GM21360 (cell line): ENCODE data around the gene ANKRD44.
A peak's percentile ranks its signal among the peaks of the same experiment; 100 is the strongest.

Experiments used
- ATAC-seq: cut with Tn5 transposase; IDR thresholded peaks from one replicate; pipeline ENCODE4 v1.9.1; 2021; ENCODE audit warnings: mild to moderate bottlenecking, moderate library complexity; ENCODE audit not compliant: unreplicated experiment

Gene ANKRD44

DNA sequence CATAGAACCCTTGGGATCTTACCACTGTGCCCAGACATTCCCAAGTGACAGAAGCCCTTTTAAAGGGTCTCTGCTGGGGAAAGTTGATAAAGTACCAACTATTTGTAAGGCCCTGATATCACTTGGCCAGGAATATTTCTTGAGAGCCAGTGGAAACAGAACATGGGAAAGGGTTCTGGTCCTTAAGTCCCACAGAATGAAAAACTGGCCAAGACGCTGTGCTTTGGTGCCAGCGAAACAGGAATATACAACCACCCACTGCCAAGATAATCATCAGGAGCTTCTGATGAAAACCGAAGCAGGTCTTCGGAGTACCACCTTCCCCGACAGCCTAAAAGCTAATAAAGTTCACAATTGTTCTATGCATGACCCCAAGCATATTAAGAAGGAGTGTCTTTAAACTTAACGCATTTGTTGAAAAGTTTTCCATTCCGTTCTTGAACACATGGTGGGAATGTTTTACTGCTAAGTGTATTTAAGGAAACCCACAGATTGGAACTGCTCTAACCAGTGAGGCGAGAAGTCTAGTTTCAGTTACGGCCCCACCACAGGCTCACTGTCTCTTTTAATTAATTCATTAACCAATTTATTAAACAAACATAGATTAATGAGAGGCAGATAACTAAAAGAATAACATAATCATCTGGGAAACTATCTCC is 152.6 kb downstream of the ANKRD44 start:
- no peak for ATAC-seq

DNA sequence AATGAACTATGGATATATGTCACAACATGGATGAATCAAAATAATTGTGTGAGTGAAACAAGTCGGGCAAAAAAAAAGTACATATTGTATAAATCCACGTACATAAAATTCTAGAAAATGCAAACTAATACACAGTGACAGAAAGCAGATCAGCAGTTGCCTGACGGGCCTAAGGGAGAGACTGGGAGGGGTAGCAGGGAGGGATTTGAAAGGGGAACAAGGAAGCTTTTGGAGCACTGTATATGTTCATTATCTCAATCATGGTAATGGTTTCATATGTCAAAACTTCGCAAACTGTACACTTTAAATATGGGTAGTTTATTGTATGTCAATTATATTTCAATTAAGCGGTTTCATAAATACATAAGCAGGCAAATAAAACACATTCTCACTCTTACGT is 153.8 kb downstream of the ANKRD44 start:
- ATAC-seq = no peak

DNA sequence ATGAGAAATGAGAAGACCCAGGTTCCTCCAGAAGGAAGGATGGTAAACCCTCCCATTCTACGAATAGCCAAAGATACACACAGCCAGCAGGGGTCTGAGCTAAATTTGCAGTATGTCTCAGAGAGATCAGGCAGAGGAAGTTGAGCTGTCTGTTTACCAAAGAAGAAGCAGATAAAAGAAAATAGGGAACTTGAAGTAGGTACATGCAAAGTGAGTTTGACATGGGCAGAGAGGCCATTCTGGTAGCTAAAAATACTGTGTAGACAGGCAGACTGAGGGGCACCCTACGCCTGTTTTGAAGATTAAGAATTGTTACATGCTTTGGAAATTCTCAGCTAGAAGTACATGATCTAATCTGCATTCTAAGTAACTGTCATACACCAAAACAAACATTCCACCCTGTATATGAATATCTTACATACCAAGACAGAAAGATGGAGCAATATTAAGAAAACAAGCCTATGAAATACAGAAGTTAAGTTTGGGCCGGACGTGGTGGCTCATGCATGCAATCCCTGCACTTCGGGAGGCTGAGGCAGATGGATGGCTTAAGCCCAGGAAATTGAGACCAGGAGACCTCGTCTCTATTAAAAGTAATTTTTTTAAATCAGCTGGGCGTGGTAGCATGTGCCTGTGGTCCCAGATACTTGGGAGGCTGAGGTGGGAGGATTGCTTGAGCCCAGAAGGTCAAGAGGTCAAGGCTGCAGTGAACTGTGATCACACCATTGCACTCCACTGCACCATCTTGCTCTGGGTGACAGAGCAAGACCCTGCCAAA is 157.9 kb downstream of the ANKRD44 start:
- ATAC-seq = peak; percentile 67

DNA sequence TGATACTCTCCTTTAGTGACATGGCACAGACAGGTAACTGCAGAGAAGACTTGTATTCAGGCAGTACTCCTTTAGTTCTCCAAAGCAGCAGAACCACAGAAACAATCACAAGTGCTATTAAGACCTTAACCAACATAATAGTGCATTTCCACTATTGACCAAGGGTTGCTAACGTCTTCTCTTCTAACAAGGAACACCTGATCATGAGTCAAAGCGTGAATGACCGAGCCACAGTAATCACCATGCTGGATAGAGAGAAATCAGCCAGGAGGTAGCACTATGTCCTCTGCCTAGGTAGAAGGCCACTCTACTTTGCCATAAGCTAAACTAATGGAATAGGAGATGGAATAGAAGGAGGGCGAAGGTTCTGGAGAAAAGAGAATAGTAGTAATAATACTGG is 161.0 kb downstream of the ANKRD44 start:
- no peak for ATAC-seq

DNA sequence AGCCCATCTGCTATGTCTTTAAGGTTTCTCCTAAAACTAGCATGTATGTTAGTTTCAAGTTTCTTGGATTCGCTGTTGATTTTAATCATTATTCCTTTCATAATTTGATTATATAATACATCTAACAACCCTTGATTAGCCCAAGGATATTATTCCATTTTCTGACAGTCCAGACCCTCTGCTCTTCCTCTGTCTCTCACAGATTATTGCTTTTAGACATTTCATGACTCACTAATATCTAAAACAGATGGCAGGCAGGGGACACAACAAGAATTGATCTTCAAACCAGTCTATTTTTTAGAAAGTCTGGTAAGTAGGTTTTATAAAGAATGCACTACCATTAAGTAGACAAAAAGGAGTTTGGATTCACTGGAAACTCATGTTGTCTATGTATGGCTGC is 162.2 kb downstream of the ANKRD44 start:
- no peak for ATAC-seq

DNA sequence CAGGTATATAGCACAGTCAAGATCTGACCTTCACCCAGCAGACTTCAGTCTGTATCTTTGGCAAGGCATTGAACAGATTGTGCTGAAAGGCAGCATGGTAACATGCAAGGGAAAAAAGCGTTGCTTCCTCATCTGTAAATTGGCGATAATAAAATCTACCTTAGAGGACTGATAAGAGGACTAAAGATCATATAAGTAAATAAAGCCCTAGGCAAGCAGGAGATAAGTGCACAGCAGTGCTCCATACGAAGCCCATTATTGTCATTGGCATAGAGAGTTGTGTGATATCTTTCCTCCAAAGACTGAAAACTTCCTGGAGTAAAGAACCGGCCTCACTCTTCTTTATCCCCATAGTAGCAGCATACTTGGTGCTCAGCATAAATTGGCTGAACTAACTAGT is 162.6 kb downstream of the ANKRD44 start:
- ATAC-seq = no peak

DNA sequence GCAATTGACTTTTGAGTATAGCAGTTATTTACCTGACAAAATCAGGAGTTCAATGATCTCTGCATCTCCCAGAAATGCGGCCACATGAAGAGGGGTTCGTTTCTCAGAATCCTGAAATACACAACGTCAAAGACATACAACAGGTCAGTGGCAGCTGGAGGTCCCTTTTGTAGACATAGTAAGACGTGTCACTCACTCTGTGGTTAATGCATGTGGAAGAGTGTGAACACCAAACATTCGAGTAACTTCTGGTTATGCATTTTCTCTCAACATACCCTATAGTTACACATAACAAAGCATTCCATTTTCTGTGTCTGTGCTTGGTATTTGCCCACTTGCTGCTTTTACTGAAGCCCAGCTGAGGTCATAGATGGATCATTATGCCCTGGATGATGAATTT is 163.6 kb downstream of the ANKRD44 start:
- no peak for ATAC-seq

DNA sequence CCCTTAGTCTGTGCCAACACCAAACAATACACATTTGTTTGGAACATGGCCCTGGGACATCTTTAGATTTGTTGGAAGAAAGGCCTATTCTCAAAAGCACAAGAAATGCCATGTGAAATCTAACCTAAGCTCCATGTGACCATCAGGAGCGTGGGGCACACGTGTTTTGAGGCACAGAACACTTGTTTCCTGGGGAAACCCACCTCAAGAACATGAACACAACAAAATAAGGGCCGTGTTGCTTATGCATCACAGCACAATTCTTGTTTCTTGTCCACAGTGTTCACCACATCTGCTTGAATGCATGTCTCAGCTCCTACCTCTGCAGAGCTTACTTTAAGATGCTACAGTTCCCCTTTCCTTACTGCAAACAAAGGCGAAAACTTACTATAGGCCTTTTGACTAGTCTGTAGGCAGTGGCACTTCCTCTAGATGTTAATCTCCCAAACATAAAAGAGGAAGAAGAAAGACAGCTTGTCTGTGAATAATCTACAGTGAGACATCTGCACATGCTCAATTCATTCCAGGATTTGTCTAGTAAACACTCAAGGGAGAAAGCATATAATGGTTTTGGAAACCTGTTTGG is 165.0 kb downstream of the ANKRD44 start:
- peak; percentile 94 for ATAC-seq

DNA sequence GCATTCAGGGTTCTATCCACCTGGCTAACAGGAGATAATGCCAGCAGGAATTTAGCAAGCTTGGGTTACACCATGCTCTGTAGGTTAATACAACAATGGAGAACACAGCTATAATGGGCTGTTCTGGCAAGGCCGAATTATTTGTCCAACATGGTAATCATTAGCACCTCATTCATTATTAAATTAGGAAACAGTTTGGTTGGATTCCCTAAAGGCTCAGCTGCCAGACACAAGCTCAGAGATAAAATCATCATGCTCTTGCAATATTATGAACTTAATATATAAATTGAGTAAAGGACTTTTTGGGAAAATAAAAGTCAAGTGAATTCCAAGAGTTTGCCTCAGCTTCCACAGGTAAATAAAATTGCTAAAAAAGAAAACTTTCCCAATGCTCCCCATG is 166.4 kb downstream of the ANKRD44 start:
- no peak for ATAC-seq

DNA sequence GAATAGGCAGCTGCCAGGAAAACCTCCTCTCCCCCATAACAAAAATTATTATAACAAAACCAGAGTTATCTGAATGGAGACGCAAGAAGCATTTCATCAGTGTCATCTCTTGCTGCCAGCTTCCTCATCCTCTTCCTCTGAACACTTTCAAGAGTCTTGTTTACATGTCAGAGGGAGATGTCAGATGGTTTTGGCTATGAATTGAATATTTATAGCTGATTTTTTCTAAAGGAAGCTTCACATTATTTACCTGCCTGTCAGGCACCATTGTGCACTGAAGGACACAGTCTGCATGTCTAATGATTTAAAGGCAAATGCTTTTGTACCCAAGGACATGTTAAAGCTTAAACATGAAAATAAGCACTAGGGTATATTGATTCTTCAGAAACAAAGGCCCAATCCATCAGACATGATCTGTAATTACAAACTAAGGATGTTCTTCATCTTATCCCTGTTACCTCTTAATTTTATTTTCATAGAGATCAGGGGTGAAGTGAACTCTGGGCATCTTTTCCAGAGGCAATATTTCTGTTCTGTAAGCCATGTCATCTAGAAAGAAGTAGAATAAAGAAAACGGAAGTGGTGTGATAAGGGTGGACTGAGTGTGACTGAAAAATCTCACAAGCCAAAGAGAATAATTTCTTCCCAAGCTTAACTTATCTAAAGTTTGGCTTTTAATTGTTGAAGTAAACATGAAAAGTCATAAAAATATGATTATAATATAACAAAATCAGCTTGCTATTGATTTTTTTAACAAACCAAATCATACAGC is 168.7 kb downstream of the ANKRD44 start:
- no peak for ATAC-seq

DNA sequence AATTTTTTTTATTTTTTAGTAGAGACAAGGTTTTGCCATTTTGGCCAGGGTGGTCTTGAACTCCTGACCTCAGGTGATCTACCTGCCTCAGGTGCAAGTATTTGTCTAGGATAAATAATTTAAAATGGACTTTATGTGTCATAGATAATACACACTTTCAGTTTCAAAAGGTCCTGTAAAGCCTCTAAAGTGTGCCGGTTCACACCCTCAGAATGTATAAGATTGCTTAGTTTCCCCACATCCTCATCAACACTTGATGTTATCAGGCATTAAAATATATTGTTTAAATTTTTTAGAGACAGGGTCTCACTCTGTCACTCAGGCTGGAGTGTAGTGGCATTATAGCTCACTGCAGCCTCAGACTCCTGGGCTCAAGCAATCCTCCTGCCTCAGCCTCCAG is 170.5 kb downstream of the ANKRD44 start:
- no peak for ATAC-seq

DNA sequence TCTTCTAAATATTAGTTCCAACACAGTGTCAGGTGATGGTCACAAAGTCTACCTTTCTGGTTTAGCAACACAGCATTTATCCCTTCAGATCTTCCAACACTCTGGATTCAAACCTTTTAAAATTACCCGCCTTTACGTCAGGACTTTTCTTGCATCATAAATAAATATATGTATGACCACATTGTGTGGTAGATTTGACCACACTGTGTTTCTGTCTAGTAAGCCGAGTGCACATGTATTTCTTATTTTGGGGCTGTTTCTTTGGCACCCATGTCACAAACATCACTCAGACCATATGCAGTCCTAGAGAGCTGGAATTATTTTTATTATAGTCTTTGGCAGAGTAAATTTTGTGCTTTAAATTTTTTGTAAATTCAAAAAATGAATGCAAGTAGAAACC is 172.1 kb downstream of the ANKRD44 start:
- no peak for ATAC-seq

DNA sequence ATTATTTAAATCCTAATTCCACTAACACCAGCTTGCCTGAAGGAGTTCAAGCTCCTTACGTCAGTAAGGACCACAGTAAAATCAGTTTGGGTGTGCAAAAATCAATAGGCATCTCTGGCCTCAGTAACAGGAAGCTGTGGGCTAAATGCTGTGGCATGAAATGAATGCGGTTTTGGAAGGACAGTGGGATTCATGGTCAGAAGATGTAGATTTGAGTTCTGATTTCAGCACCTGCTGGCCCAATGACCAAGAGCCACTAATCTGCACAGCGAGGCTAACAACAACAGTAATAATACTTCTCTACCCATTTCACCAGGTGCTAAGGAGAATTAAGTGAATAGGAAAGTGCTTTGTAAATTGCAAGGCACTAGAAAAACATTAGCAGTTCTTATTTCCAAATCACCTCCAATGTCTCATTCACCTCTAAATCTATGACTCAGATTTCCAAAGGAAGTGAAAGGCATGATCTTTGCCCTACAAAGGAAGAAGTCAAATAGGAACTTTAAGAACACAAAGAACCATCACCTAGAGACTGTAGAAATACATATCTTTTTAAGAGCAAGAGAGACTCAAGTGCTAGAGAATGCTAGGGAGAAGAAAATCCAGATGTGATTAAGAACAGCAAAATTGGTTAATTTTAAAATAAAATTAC is 172.6 kb downstream of the ANKRD44 start:
- no peak for ATAC-seq

DNA sequence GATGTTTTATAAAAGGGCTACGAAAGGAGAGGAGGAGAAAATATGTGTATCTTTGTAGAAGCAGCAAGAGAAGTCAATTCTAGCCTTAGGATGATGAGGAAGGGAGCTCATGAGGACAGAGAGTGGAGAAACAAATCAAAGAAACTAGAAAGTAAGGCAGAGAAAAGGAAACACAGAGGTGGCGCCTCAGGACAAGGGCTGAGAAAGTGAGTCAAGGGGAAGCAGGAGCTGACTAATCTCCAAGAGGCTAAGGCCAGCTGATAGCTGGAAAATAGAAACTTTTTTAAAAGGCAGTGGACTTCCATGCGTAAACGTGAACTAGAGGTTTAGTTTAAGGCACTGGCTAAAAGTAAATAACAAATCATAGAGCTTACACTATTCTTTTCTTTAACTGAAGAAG is 173.3 kb downstream of the ANKRD44 start:
- no peak for ATAC-seq

DNA sequence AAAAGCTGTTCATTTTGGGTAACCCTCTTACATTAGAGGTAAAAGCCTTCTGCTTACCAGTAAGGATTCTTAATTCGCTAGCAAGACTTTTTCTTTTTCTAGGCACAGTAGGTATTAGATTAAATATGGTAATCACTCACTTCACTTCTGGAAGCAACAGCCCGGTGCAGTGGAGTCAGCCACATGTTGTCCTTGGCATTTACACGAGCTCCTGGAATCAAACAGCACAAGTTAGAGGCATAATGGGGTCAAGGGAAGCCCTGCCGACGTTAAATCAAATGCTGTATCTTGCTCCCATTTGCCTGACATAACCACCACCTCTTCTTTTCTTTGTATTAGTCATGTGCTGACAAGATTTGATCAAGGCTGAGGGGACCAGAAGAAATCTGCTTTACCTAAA is 174.1 kb downstream of the ANKRD44 start:
- ATAC-seq = no peak

DNA sequence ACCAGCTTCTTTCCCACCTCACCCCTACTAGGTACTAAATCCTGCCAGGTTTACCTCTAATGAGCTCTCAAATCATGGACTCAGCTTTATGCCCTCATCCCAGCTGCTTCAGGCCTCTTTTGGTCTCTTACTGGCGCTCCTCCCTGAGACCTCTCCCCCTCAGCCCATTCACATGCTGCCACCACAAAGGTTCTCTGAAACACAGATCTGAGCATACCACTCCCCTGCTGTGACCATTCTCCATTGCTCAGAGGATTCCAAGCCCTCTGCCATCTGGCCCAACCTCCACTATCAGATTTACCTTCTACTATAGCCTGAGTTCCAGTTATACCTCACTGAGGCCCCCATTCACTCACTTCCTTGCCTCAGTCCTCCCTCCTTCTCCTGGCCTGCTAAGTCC is 174.8 kb downstream of the ANKRD44 start:
- no peak for ATAC-seq

DNA sequence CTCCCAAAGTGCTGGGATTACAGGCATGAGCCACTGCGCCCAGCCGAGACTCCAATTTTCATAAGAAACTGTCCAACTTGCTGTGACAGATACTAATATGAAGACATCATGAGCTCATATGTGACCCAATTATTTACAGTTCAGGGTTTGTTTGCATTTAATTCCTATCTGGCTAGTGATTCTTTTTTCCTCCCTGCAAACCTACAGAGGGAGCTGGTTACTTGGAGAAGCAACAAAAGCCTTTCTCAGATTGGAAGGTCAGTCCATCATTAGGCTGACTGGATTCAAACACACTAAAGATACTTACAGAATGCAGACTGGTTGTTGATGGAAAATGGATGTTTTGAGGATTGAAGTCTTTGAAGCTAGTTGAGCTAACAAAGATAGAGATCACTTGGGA is 176.4 kb downstream of the ANKRD44 start:
- no peak for ATAC-seq

DNA sequence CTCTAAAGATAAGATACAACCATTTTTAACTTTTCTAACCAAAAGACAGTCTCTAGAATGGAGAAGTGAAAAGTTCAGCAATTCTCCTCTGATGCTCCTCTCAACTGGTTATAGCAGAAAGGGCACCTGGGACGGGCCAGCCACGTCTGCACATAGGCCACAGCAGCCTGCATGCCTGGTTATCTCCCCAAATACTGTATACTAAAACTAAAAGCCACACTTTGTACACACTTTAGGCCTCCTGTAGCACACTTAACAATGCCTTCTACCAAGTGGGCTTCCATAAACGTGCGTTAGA is 179.1 kb downstream of the ANKRD44 start:
- peak; percentile 73 for ATAC-seq

DNA sequence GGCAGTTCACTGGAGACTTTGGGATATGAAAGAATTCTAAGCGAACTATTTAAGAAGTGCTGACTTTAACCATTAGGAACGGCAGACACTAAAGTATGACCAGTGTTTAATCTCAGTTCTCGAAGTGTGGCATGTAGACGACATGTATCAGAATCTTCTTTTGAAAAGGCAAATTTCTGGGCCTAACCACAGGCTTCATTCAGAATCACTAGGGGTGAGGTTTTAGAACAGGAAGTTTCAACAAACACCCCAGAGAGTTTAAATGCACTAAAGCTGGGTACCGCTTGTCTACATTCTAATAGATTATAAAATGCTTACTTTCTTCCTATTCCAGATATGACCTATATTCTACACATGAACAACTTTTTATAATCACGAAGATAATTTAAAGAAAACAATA is 180.3 kb downstream of the ANKRD44 start:
- ATAC-seq = peak; percentile 62

DNA sequence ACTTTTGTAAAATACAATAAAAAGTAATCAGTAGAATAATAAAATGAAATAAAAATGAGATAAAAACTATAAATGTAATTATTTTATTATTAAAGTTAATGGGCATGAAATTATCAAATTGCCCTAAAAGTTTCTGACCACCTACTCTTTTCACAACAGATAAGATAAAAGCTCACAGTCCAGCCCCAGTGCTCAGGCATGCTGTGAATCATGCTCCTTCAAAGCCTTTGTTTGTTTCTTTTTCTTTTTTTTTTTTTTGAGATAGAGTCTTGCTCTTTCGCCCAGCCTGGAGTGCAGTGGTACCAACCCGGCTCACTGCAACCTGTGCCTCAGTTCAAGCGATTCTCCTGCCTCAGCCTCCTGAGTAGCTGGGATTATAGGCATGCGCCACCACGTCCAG is 181.7 kb downstream of the ANKRD44 start:
- no peak for ATAC-seq

DNA sequence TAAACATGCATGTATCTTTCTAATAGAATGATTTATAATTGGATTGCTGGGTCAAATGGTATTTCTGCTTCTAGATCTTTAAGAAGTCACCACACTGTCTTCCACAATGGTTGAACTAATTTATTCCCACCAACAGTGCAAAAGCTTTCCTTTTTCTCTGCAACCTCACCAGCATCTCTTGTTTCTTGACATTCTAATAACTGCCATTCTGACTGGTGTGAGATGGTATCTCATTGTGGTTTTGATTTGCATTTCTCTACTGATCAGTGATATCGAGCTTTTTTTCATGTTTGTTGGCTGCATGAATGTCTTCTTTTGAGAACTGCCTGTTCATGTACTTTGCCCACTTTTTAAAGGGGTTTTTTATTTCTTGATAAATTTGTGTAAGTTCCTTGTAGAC is 182.5 kb downstream of the ANKRD44 start:
- ATAC-seq = no peak
